GM12878 (cell line): Measurements from ENCODE around the gene ANO2. TPM values are rescaled to one million over a fixed set of nuclear protein-coding genes. Genes with fewer than 3 reads are reported as not detected.

Source experiments
- ATAC-seq: fragments of 200-7000 bp; cut with Tn5 transposase; 3 replicates; pipeline ENCODE4 v1.9.1; 2020; ENCODE audit warnings: mild to moderate bottlenecking, moderate library complexity
- BruUV-seq: library from RNA; stranded (reverse); fragments of 400-500 nt; replicated peaks from 2 replicates; lab custom pipeline; 2021; lab: Mats Ljungman, UMichigan
- CTCF ChIA-PET: fragments of 300-600 bp; sonication (Branson Sonifier 250); formaldehyde crosslinking; extraction: SDS; loops from one replicate; lab custom pipeline; 2021; ENCODE audit warnings: inconsistent platforms; lab: Yijun Ruan, JAX
- POLR2A ChIA-PET: fragments of 350-600 bp; formaldehyde crosslinking; extraction: SDS; loops from one replicate; lab custom pipeline; 2021; ENCODE audit warnings: inconsistent platforms; lab: Charles Lee
- RAD21 ChIA-PET: fragments of 300-600 bp; sonication (Branson Sonifier 250); formaldehyde crosslinking; loops from one replicate; lab custom pipeline; 2023; ENCODE audit warnings: antibody characterized with exemption; ENCODE audit not compliant: unreplicated experiment; lab: Charles Lee
- SMC1A ChIA-PET: fragments of 300-600 bp; sonication (Branson Sonifier 250); formaldehyde crosslinking; loops from one replicate; lab custom pipeline; 2023; ENCODE audit not compliant: unreplicated experiment, uncharacterized antibody; lab: Charles Lee
- DNase-seq: peaks from one replicate; pipeline ENCODE4 v3.0.0-alpha.2; 2011; ENCODE audit warnings: low read depth, low spot score
- FAIRE-seq: peaks from 3 replicates; lab custom pipeline; 2011; peaks lifted over from hg19 to GRCh38; lab: Jason Lieb, UNC
- H2AFZ ChIP-seq: 2 replicates; pipeline ENCODE4 v1.6.0; 2011; ENCODE audit warnings: low read depth, low read length, control low read depth; ENCODE audit not compliant: control insufficient read depth
- H3K27ac ChIP-seq: 2 replicates; pipeline ENCODE4 v1.5.1; 2011; ENCODE audit warnings: control low read depth; ENCODE audit not compliant: control insufficient read depth, insufficient read depth
- H3K27me3 ChIP-seq, 2 experiments: replicated peaks in 1 of 2; 2 replicates each; pipeline versions ENCODE4 v1.6.0 to v1.6.1; 2011; ENCODE audit warnings: low read length in 1 of 2; ENCODE audit not compliant: control insufficient read depth in 2 of 2, insufficient read depth in 2 of 2
- H3K36me3 ChIP-seq, 2 experiments: 2 replicates each; pipeline ENCODE4 v1.5.1; 2011; ENCODE audit warnings: low read length in 1 of 2; ENCODE audit not compliant: control insufficient read depth in 2 of 2, insufficient read depth in 2 of 2
- H3K4me1 ChIP-seq: 2 replicates; pipeline ENCODE4 v1.6.1; 2011; ENCODE audit warnings: mild to moderate bottlenecking, low read length, moderate library complexity, mixed read lengths; ENCODE audit not compliant: control insufficient read depth, insufficient read depth
- H3K4me2 ChIP-seq: 2 replicates; pipeline ENCODE4 v1.6.0; 2011; ENCODE audit warnings: control low read depth; ENCODE audit not compliant: control insufficient read depth, insufficient read depth
- H3K4me3 ChIP-seq: fragments of 200-600 bp; sonication (generic); 2 replicates; pipeline ENCODE4 v1.5.1; 2016
- H3K79me2 ChIP-seq: 2 replicates; pipeline ENCODE4 v1.6.0; 2011; ENCODE audit warnings: low read length; ENCODE audit not compliant: control insufficient read depth, insufficient read depth
- H3K9ac ChIP-seq: 2 replicates; pipeline ENCODE4 v1.8.0; 2011; ENCODE audit warnings: low read length, control low read depth, mixed read lengths; ENCODE audit not compliant: control insufficient read depth, insufficient read depth
- H3K9me3 ChIP-seq: replicated peaks from 3 replicates; pipeline ENCODE4 v1.5.1; 2011; ENCODE audit warnings: mild to moderate bottlenecking, low read length; ENCODE audit not compliant: control insufficient read depth, insufficient read depth
- H4K20me1 ChIP-seq: 2 replicates; pipeline ENCODE4 v1.6.0; 2011; ENCODE audit not compliant: control insufficient read depth, insufficient read depth
- BCL3 ChIP-seq: IDR thresholded peaks from 2 replicates; pipeline ENCODE4 v1.6.1; 2011; ENCODE audit warnings: borderline replicate concordance, low read depth, mild to moderate bottlenecking, moderate library complexity, low read length; ENCODE audit not compliant: insufficient read depth, poor library complexity, severe bottlenecking
- CBX5 ChIP-seq: sonication (generic); IDR thresholded peaks from 2 replicates; pipeline ENCODE4 v1.6.1; 2016; ENCODE audit warnings: low read depth, moderate library complexity, mild to moderate bottlenecking, inconsistent platforms
- MTA3 ChIP-seq: IDR thresholded peaks from 2 replicates; pipeline ENCODE4 v1.6.1; 2012; ENCODE audit warnings: low read length, inconsistent platforms, borderline replicate concordance
- MYB ChIP-seq: fragments of 150-350 bp; IDR thresholded peaks from 2 replicates; pipeline ENCODE4 v1.6.1; 2014; ENCODE audit warnings: mild to moderate bottlenecking, low read depth, low read length, borderline replicate concordance
- NBN ChIP-seq: fragments of 450-650 bp; IDR thresholded peaks from 2 replicates; pipeline ENCODE4 v1.6.1; 2016
- NR2F1 ChIP-seq: fragments of 450-650 bp; conservative IDR thresholded peaks from 2 replicates; pipeline ENCODE4 v1.6.1; 2017; ENCODE audit warnings: mild to moderate bottlenecking
- PKNOX1 ChIP-seq: fragments of 450-650 bp; IDR thresholded peaks from 2 replicates; pipeline ENCODE4 v1.6.1; 2016; ENCODE audit warnings: mild to moderate bottlenecking
- SUPT20H ChIP-seq: IDR thresholded peaks from 2 replicates; pipeline ENCODE4 v1.6.1; 2011; ENCODE audit warnings: low read depth, mild to moderate bottlenecking, low read length, moderate library complexity, borderline replicate concordance; ENCODE audit not compliant: control insufficient read depth
- YY1 ChIP-seq: IDR thresholded peaks from 2 replicates; pipeline ENCODE4 v1.6.1; 2011; ENCODE audit warnings: low read depth, mild to moderate bottlenecking, low read length
- ZNF24 ChIP-seq: fragments of 450-650 bp; IDR thresholded peaks from 2 replicates; pipeline ENCODE4 v1.6.1; 2017; ENCODE audit warnings: antibody characterized with exemption, mild to moderate bottlenecking
- WGBS: methylation state at CpG from one replicate; pipeline ENCODE4 v1.1.6; 2016; ENCODE audit warnings: low lambda C conversion rate; ENCODE audit not compliant: insufficient replicate concordance, insufficient coverage; ENCODE audit errors: missing lambda C conversion rate; 5-methylcytosine and 5-hydroxymethylcytosine counted together
- in situ Hi-C: fragments of 300-500 bp; cut with MboI; formaldehyde crosslinking; loops from 9 replicates; pipeline ENCODE4 v1.14.3; 2018; ENCODE audit warnings: mixed read lengths
- intact Hi-C: fragments of 100-400 bp; cut with micrococcal nuclease; formaldehyde crosslinking; loops from one replicate; pipeline ENCODE4 v1.14.2; 2022; ENCODE audit not compliant: unreplicated experiment
- polyA plus RNA-seq, 11 experiments: library from polyadenylated mRNA; depleted of rRNA in 4 of 11; unstranded in 6 of 11; stranded (reverse) in 5 of 11; fragments of >200 nt; fragmentation: Nextera tagmentation in 4 of 11; fragmentation: Illumina TruSeq in 1 of 11; extraction: Ambion mirVana in 4 of 11; extraction: Trizol in 1 of 11; gene quantifications; 1 replicate in 1 of 11; 2 replicates in 10 of 11; pipeline versions ENCODE4 v1.2.1 to v1.2.3, GENCODE V29; 2011 to 2016; ENCODE audit warnings: inconsistent platforms in 2 of 11, missing spikeins in 2 of 11, low read depth in 1 of 11
- total RNA-seq, 4 experiments: library from RNA; depleted of rRNA in 3 of 4; stranded (reverse); fragments of >200 nt in 3 of 4; fragmentation: Illumina TruSeq in 1 of 4; extraction: Trizol in 1 of 4; gene quantifications; 2 replicates each; pipeline versions ENCODE4 v1.2.1 to v1.2.3, GENCODE V29; 2013 to 2021

Gene ANO2
- total and polyA plus RNA-seq, 10 of the 15 experiments (the other 5 are each of a cell fraction or from before 2014, with no cell fraction given): not detected

GRCh38 chr12:5909560-5909959, 35.5 kb downstream of the ANO2 start:
- no peak for TF ChIP-seq NBN
- TF ChIP-seq MYB: no peak
- TF ChIP-seq CBX5: no peak
- no peak for TF ChIP-seq BCL3
- TF ChIP-seq NR2F1: no peak
- no peak for TF ChIP-seq ZNF24
- TF ChIP-seq MTA3: no peak
- no peak for TF ChIP-seq SUPT20H
- TF ChIP-seq PKNOX1: no peak
- no peak for TF ChIP-seq YY1
- Histone ChIP-seq H3K9ac (no peak overlapping the region), H4K20me1 (no peaks in the 10 kb centered on the region), H3K4me2 (no peak overlapping the region), H3K36me3 (no peaks in the 10 kb centered on the region), H2AFZ (no peak overlapping the region), H3K27ac (no peak overlapping the region), H3K79me2 (no peaks in the 10 kb centered on the region), H3K4me3 (no peak overlapping the region), H3K4me1 (no peaks in the 10 kb centered on the region), H3K27me3 (peaks cover 2 to 7% of the 10 kb centered on the region in 2 experiments; a peak in 3 of 4 replicates), H3K9me3 (no peaks in the 10 kb centered on the region)
- ChIA-PET SMC1A (no interaction called here), POLR2A (no interaction called here), RAD21 (no interaction called here), CTCF (no interaction called here)
- no peak for ATAC-seq
- 7% methylated on average over 5 of the region's 5 CpGs for WGBS
- in situ Hi-C loops: no loop called here
- intact Hi-C loops: no loop called here
- FAIRE-seq: no peak
- no peak for DNase-seq
- no TSS peak for BruUV-seq
